SU-DHL-6 (cell line): ENCODE results near the gene RCHY1.

Source experiments
- H2AFZ ChIP-seq: fragments of 200-600 bp; sonication (generic); 2 replicates; pipeline ENCODE4 v1.6.1; 2014; ENCODE audit warnings: low read depth, mild to moderate bottlenecking, moderate library complexity, mixed read lengths, antibody characterized with exemption, low read length; ENCODE audit not compliant: severe bottlenecking
- H3F3A ChIP-seq: fragments of 200-600 bp; shearing (Covaris generic); 2 replicates; pipeline ENCODE4 v1.6.0; 2016; ENCODE audit warnings: antibody characterized with exemption, mild to moderate bottlenecking; ENCODE audit not compliant: insufficient read depth
- H3K27ac ChIP-seq: fragments of 200-600 bp; sonication (generic); 2 replicates; pipeline ENCODE4 v1.5.1; 2016; ENCODE audit warnings: low read depth, mild to moderate bottlenecking, low read length, moderate library complexity, mixed read lengths
- H3K27me3 ChIP-seq: fragments of 200-600 bp; sonication (generic), shearing (Covaris generic); 2 replicates; pipeline ENCODE4 v1.6.0; 2014; ENCODE audit warnings: mild to moderate bottlenecking, low read length
- H3K36me3 ChIP-seq: fragments of 200-600 bp; sonication (generic); 2 replicates; pipeline ENCODE4 v1.6.1; 2014; ENCODE audit warnings: mild to moderate bottlenecking, low read length, mixed read lengths
- H3K4me2 ChIP-seq: fragments of 300-600, 200-600 bp; shearing (Covaris generic), sonication (generic); 2 replicates; pipeline ENCODE4 v1.6.0; 2014; ENCODE audit warnings: low read length, low read depth, mild to moderate bottlenecking; ENCODE audit not compliant: poor library complexity, severe bottlenecking
- H3K4me3 ChIP-seq: fragments of 200-600 bp; sonication (generic); 2 replicates; pipeline ENCODE4 v1.5.1; 2014; ENCODE audit warnings: antibody characterized with exemption, low read length, mild to moderate bottlenecking, mixed read lengths; ENCODE audit not compliant: insufficient read depth, poor library complexity, severe bottlenecking
- H3K79me2 ChIP-seq: fragments of 200-600 bp; sonication (generic); 2 replicates; pipeline ENCODE4 v1.6.1; 2014; ENCODE audit warnings: mild to moderate bottlenecking, low read length, moderate library complexity; ENCODE audit not compliant: insufficient read depth
- H3K9ac ChIP-seq: fragments of 200-600 bp; sonication (generic); 2 replicates; pipeline ENCODE4 v1.7.0; 2014; ENCODE audit warnings: mild to moderate bottlenecking, low read length
- H3K9me2 ChIP-seq: fragments of 200-600 bp; sonication (generic); replicated peaks from 2 replicates; pipeline ENCODE4 v1.6.1; 2014; ENCODE audit warnings: low read length; ENCODE audit not compliant: insufficient read depth
- H3K9me3 ChIP-seq: fragments of 200-600 bp; sonication (generic); 2 replicates; pipeline ENCODE4 v1.6.1; 2014; ENCODE audit warnings: low read length, mixed read lengths; ENCODE audit not compliant: insufficient read depth
- H4K20me1 ChIP-seq: fragments of 200-600 bp; sonication (generic); 2 replicates; pipeline ENCODE4 v1.6.1; 2014; ENCODE audit warnings: low read depth, mild to moderate bottlenecking, antibody characterized with exemption, low read length, moderate library complexity, mixed read lengths
- CTCF ChIP-seq: fragments of 200-600 bp; sonication (generic); IDR thresholded peaks from one replicate; pipeline ENCODE4 v1.5.1; 2017; ENCODE audit warnings: antibody characterized with exemption, mild to moderate bottlenecking, low read length, moderate library complexity; ENCODE audit not compliant: insufficient read depth, poor library complexity, severe bottlenecking
- EZH2phosphoT487 ChIP-seq: fragments of 200-600 bp; sonication (generic), shearing (Covaris generic); conservative IDR thresholded peaks from 2 replicates; pipeline ENCODE4 v1.6.1; 2018; ENCODE audit warnings: mild to moderate bottlenecking, antibody characterized with exemption, low read length, moderate library complexity, mixed read lengths

The RCHY1 gene

DNA sequence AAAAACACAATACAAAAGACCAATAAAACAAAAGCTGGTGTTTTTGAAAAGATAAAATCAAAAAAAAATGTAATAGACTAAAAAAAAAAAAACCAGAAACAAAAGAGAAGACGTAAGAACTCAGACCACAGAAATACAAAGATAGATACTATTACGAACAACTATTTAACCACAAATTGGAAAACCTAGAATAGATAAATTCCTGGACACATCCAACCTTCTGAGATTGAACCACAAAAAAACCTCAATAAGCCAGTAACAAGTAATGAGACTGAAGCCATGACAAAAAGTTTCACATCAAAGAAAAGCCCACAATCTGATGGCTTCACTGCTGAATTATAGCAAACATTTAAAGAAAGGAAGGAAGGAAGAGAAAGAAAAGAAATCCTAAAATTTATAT lies 16.2 kb downstream of the RCHY1 start:
- no peak overlapping the region for H3K4me2 ChIP-seq
- no peaks in the 10 kb centered on the region for H3K36me3 ChIP-seq
- H4K20me1 ChIP-seq = no peaks in the 10 kb centered on the region

GRCh38 chr4:75497133-75497532 lies 17.1 kb downstream of the RCHY1 start:
- 0 out of 2 replicates have a peak, but pooled peaks cover 4% of the 10 kb centered on the region for H3K79me2 ChIP-seq

More for the DNA sequence above, 16.2 kb downstream of the RCHY1 start:
- Histone ChIP-seq H3K9me3 (no peaks in the 10 kb centered on the region), H3F3A (no peaks in the 10 kb centered on the region), H3K4me3 (no peak overlapping the region), H3K79me2 (peaks cover 4% of the 10 kb centered on the region; the same call in 1 of the 2 replicates), H3K27me3 (no peaks in the 10 kb centered on the region), H3K27ac (no peak overlapping the region), H2AFZ (no peak overlapping the region), H3K9ac (no peak overlapping the region), H3K9me2 (no peaks in the 10 kb centered on the region)
- TF ChIP-seq EZH2phosphoT487 (no peak), CTCF (no peak)

DNA sequence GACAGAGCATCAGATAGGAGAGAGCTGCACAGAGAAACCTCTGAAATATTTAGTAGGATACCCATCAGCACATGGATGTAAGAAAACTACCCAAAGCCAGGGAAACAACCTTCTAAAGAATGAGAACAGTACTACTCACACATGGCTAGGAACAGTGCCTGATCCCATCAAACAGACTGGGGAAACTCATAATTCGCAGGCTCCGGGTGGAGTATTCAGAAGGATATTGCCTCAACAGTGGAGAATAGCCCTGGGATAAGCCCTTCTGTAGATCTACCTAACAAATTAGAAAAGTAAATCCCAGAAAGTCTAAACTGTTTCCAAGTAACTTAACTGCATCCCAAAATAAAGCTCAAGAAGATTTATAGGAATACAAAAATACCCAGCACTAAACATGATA lies 17.8 kb downstream of the RCHY1 start:
- Histone ChIP-seq H3K36me3 (0 out of 2 replicates have a peak, but pooled peaks cover 3% of the 10 kb centered on the region), H3K79me2 (0 out of 2 replicates have a peak, but pooled peaks cover 4% of the 10 kb centered on the region), H3K9me2 (no peaks in the 10 kb centered on the region), H3F3A (no peaks in the 10 kb centered on the region), H4K20me1 (no peaks in the 10 kb centered on the region), H3K27me3 (no peaks in the 10 kb centered on the region), H3K9me3 (no peaks in the 10 kb centered on the region), H3K4me2 (no peak overlapping the region), H3K27ac (no peak overlapping the region), H3K4me3 (no peak overlapping the region), H3K9ac (no peak overlapping the region), H2AFZ (no peak overlapping the region)
- TF ChIP-seq EZH2phosphoT487 (no peak), CTCF (no peak)

More at GRCh38 chr4:75497133-75497532, 17.1 kb downstream of the RCHY1 start:
- TF ChIP-seq CTCF (no peak), EZH2phosphoT487 (no peak)
- Histone ChIP-seq H3K9me3 (no peaks in the 10 kb centered on the region), H2AFZ (no peak overlapping the region), H3F3A (no peaks in the 10 kb centered on the region), H3K9ac (no peak overlapping the region), H3K27me3 (no peaks in the 10 kb centered on the region), H4K20me1 (no peaks in the 10 kb centered on the region), H3K36me3 (0 out of 2 replicates have a peak, but pooled peaks cover 2% of the 10 kb centered on the region), H3K27ac (no peak overlapping the region), H3K4me2 (no peak overlapping the region), H3K9me2 (no peaks in the 10 kb centered on the region), H3K4me3 (no peak overlapping the region)
